Activated CD4-positive, CD25-positive, alpha-beta regulatory T cell treated with anti-CD3 and anti-CD28 coated beads, Interleukin-2, amount 50 U/mL, for 24 hours (primary cell): ENCODE data around the gene F8A2.
"Not testable (repeated sequence)": the region's sequence is repeated elsewhere in the genome, so short reads cannot be mapped to it uniquely, and the experiment has no call there.

Experiments used
- ATAC-seq, 2 donors: fragments of 150-1000 bp; cut with Tn5 transposase; one replicate each; pipeline ENCODE4 v1.10.0; 2021; ENCODE audit warnings: mild to moderate bottlenecking in 1 of 2, moderate library complexity in 1 of 2

F8A2 gene

GRCh38 chrX:155381843-155382528 is at the start of gene F8A2:
Gene F8A2 (plus strand): TSS chrX:155382095. CDS start chrX:155382115, 20 bp downstream.
- peak; percentile 82 to 83 for ATAC-seq

GRCh38 chrX:155333544-155334100 is 48.3 kb upstream of the F8A2 start:
- ATAC-seq, result no peak

- peak in 1 of 2 donors; percentile 49 for ATAC-seq
Measured at GRCh38 chrX:155334486-155335336, 47.2 kb upstream of the F8A2 start, which contains the start of gene CLIC2. Gene CLIC2 (minus strand): TSS chrX:155334614. CDS start chrX:155334427, 187 bp downstream.

- ATAC-seq, result not testable (repeated sequence)
Measured at GRCh38 chrX:155335337-155335712, 46.6 kb upstream of the F8A2 start.

- ATAC-seq, result not testable (repeated sequence)
Measured at GRCh38 chrX:155345689-155346088, 36.2 kb upstream of the F8A2 start.

GRCh38 chrX:155349448-155349847 is 32.4 kb upstream of the F8A2 start:
- not testable (repeated sequence) for ATAC-seq

GRCh38 chrX:155363712-155364111 is 18.2 kb upstream of the F8A2 start:
- ATAC-seq, result peak in 1 of 2 donors; percentile 20

GRCh38 chrX:155373777-155374458 is 8.0 kb upstream of the F8A2 start:
- peak; percentile 41 to 55 for ATAC-seq

- peak; percentile 53 to 54 for ATAC-seq
Measured at GRCh38 chrX:155379802-155380201, 2.1 kb upstream of the F8A2 start.

- ATAC-seq, result peak; percentile 56 to 57
Measured at GRCh38 chrX:155382529-155382967, 653 bp downstream of the F8A2 start.

GRCh38 chrX:155389634-155390033 is 7.7 kb downstream of the F8A2 start:
- ATAC-seq, result no peak

- ATAC-seq, result not testable (repeated sequence)
Measured at GRCh38 chrX:155394747-155395276, 12.9 kb downstream of the F8A2 start.

- no peak for ATAC-seq
Measured at GRCh38 chrX:155406429-155406828, 24.5 kb downstream of the F8A2 start.

GRCh38 chrX:155417769-155418168 is 35.9 kb downstream of the F8A2 start:
- ATAC-seq, result no peak
